ENCODE data around the gene GBE1.
"Not testable (repeated sequence)": the region's sequence is repeated elsewhere in the genome, so short reads cannot be mapped to it uniquely, and the experiment has no call there.

Gene GBE1

DNA sequence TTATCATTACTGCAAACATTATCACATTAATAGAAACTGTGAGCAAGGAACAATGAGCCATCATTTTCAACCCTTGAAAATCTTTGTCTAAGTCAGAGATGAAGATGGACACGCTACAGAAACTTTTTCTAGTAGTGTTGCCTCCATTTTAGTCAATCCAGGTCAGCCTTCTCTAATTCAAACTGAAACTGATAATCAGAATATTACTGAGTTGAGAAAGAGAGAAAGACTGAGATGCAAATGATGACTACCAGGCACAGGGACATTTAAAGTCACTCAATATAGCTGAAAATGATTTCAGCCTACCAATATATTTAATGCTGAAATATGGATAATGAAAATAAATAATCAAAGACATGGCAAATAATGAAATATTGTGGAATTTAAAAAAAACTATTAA, 261.4 kb downstream of the GBE1 start:
- no peaks in the 10 kb centered on the region for H3K4me1 ChIP-seq (ENCODE audit: low read length)
- no peaks in the 10 kb centered on the region for H4K20me1 ChIP-seq (ENCODE audit: insufficient read depth, low read length)
- H3K4me3 ChIP-seq (ENCODE audit: low read length): no peak overlapping the region
- no peaks in the 10 kb centered on the region for H3K9me2 ChIP-seq (replicated peaks; ENCODE audit: insufficient read depth, low read length)
- H3K27ac ChIP-seq (ENCODE audit: low read length): no peak overlapping the region
- no peaks in the 10 kb centered on the region for H3K27me3 ChIP-seq (replicated peaks; ENCODE audit: insufficient read depth, low read length)
- no peaks in the 10 kb centered on the region for H3K9me3 ChIP-seq (replicated peaks; ENCODE audit: insufficient read depth, low read length)
- no peaks in the 10 kb centered on the region for H3F3A ChIP-seq (ENCODE audit: insufficient read depth, low read length)
- H2AFZ ChIP-seq (ENCODE audit: low read length): no peak overlapping the region
- no peaks in the 10 kb centered on the region for H3K36me3 ChIP-seq (replicated peaks; ENCODE audit: insufficient read depth, low read length)
- no peak for DNase-seq
- H3K4me2 ChIP-seq (ENCODE audit: low read depth, low read length): no peak overlapping the region
- no peak for TF ChIP-seq EZH2 (optimal IDR thresholded peaks at IDR 0.05; ENCODE audit: low read depth, low read length)
- no peak for TF ChIP-seq EZH2phosphoT487 (IDR thresholded peaks at IDR 0.05; ENCODE audit: low read length)
- no peak for TF ChIP-seq CTCF (IDR thresholded peaks at IDR 0.05; ENCODE audit: low read length)
- no peak overlapping the region for H3K9ac ChIP-seq (ENCODE audit: low read length)
- no peaks in the 10 kb centered on the region for H3K79me2 ChIP-seq (ENCODE audit: low read length)

DNA sequence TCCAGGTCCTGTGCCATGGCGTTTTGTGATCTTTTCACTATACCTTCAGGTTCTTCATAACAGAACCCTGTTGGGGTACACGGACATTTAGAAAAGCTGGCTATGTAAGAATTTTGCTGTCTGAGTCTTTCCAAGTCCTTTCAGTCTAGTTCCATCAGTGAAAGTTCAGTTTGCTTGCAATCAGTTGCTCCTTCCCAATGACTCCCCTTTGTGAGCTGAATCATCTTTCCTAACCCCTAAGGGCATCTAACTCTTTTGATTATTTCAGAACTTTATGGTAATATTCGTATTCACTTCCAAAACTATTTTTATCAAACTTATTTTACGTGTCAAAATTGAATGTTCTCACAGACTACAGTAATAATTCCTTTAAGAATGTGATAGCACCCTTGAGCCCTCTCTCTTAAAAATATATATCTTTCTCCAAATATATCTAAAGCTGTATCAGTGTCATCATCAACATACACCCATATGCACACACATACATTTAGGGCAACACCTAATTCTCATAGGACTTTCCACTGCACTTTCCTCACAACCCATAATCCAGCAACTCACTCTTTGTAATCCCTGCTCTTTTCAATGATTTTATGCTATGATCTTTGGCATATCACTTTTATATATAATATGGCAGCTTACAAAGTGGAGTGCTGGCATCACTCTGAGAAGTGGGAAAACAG, 263.7 kb downstream of the GBE1 start:
- H3K9me3 ChIP-seq (replicated peaks; ENCODE audit: insufficient read depth, low read length): no peaks in the 10 kb centered on the region
- no peak overlapping the region for H3K4me3 ChIP-seq (ENCODE audit: low read length)
- no peak overlapping the region for H3K4me2 ChIP-seq (ENCODE audit: low read depth, low read length)
- no peaks in the 10 kb centered on the region for H4K20me1 ChIP-seq (ENCODE audit: insufficient read depth, low read length)
- no peaks in the 10 kb centered on the region for H3K9me2 ChIP-seq (replicated peaks; ENCODE audit: insufficient read depth, low read length)
- no peaks in the 10 kb centered on the region for H3K27me3 ChIP-seq (replicated peaks; ENCODE audit: insufficient read depth, low read length)
- H2AFZ ChIP-seq (ENCODE audit: low read length): no peak overlapping the region
- no peak for DNase-seq
- H3K36me3 ChIP-seq (replicated peaks; ENCODE audit: insufficient read depth, low read length): no peaks in the 10 kb centered on the region
- no peak overlapping the region for H3K27ac ChIP-seq (ENCODE audit: low read length)
- no peaks in the 10 kb centered on the region for H3F3A ChIP-seq (ENCODE audit: insufficient read depth, low read length)
- H3K79me2 ChIP-seq (ENCODE audit: low read length): no peaks in the 10 kb centered on the region
- no peak for TF ChIP-seq EZH2 (optimal IDR thresholded peaks at IDR 0.05; ENCODE audit: low read depth, low read length)
- TF ChIP-seq CTCF (IDR thresholded peaks at IDR 0.05; ENCODE audit: low read length): no peak
- TF ChIP-seq EZH2phosphoT487 (IDR thresholded peaks at IDR 0.05; ENCODE audit: low read length): no peak
- H3K4me1 ChIP-seq (ENCODE audit: low read length): no peaks in the 10 kb centered on the region
- no peak overlapping the region for H3K9ac ChIP-seq (ENCODE audit: low read length)

DNA sequence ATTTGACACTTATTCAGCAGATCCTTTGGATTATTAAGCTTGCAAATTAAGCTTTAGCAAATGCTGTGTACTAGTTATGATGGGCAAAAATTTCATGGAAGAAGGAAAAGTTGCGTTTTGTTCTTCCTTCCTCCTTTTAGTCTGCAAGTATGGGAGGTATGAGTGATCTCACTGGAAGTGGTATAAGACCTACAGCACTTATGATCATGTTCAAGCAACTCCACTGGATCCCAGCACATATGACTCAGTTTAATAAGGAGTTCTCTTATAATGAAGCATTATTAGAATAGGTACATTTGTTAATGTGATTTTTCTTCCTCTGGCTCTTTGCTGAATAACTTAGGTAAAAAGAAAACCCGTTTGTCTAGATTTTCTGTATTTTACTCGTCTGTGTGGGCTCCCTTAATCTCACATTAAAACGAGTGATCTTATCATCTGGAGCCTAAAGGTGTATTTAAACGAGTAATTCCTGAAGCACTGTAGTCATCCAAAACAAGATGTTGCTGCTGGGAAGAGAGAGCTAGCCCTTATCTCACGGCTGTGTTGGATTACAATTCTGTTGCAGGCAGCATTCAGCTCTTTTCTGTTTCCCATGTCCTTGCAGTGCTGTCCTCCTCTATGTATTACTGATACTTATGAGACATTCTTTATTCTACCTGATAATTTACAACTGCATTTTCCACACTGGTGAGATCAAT, 264.9 kb downstream of the GBE1 start:
- no peak for TF ChIP-seq EZH2 (optimal IDR thresholded peaks at IDR 0.05; ENCODE audit: low read depth, low read length)
- no peak for TF ChIP-seq CTCF (IDR thresholded peaks at IDR 0.05; ENCODE audit: low read length)
- Histone ChIP-seq H3K9ac (ENCODE audit: low read length) (no peak overlapping the region), H2AFZ (ENCODE audit: low read length) (no peak overlapping the region), H3K9me2 (replicated peaks; ENCODE audit: insufficient read depth, low read length) (no peaks in the 10 kb centered on the region), H3K9me3 (replicated peaks; ENCODE audit: insufficient read depth, low read length) (no peaks in the 10 kb centered on the region), H3K4me3 (ENCODE audit: low read length) (no peak overlapping the region), H4K20me1 (ENCODE audit: insufficient read depth, low read length) (no peaks in the 10 kb centered on the region), H3K4me2 (ENCODE audit: low read depth, low read length) (no peak overlapping the region), H3K36me3 (replicated peaks; ENCODE audit: insufficient read depth, low read length) (no peaks in the 10 kb centered on the region), H3K27ac (ENCODE audit: low read length) (no peak overlapping the region), H3K27me3 (replicated peaks; ENCODE audit: insufficient read depth, low read length) (no peaks in the 10 kb centered on the region), H3K79me2 (ENCODE audit: low read length) (no peaks in the 10 kb centered on the region), H3K4me1 (ENCODE audit: low read length) (no peaks in the 10 kb centered on the region), H3F3A (ENCODE audit: insufficient read depth, low read length) (no peaks in the 10 kb centered on the region)
- DNase-seq: no peak

DNA sequence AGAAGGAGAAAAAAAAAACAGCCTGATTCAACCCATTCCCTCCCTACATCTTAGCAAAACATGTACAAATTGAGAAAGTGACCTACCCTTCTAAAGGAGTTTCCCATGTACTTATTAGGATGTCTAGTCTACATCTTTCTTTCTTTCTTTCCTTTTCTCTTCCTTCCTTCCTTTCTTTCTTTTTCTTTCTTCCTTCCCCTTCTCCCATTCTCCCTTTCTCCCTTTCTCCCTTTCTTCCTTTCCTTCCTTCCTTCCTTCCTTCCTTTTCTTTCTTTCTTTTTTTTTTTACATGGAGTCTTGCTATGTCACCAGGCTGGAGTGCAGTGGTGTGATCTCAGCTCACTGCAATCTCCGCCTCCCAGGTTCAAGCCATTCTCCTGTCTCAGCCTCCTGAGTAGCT, 269.0 kb downstream of the GBE1 start:
- H4K20me1 ChIP-seq (ENCODE audit: insufficient read depth, low read length); H3K79me2 ChIP-seq (ENCODE audit: low read length); H3K27me3 ChIP-seq (replicated peaks; ENCODE audit: insufficient read depth, low read length); H2AFZ ChIP-seq (ENCODE audit: low read length); H3K36me3 ChIP-seq (replicated peaks; ENCODE audit: insufficient read depth, low read length); H3K9ac ChIP-seq (ENCODE audit: low read length); H3K4me3 ChIP-seq (ENCODE audit: low read length); DNase-seq; H3K4me2 ChIP-seq (ENCODE audit: low read depth, low read length); H3K4me1 ChIP-seq (ENCODE audit: low read length); H3K27ac ChIP-seq (ENCODE audit: low read length); H3K9me2 ChIP-seq (replicated peaks; ENCODE audit: insufficient read depth, low read length); H3K9me3 ChIP-seq (replicated peaks; ENCODE audit: insufficient read depth, low read length); H3F3A ChIP-seq (ENCODE audit: insufficient read depth, low read length): not testable (repeated sequence)

All from MM.1S (cell line).